NK-92 (cell line): Measurements from ENCODE around the gene PSEN2.
"Not testable (repeated sequence)": the region's sequence is repeated elsewhere in the genome, so short reads cannot be mapped to it uniquely, and the experiment has no call there.

Experiments
- DNase-seq: peaks from one replicate; lab custom pipeline; 2025; ENCODE audit not compliant: unreplicated experiment; lab: John Stamatoyannopoulos, UW

Gene PSEN2

GRCh38 chr1:226912587-226913176, 42.3 kb downstream of the PSEN2 start:
- DNase-seq, result no peak

- DNase-seq, result no peak
These were observed 45.2 kb downstream of the PSEN2 start for GRCh38 chr1:226915672-226915995.

- no peak for DNase-seq
These were observed 46.1 kb downstream of the PSEN2 start for GRCh38 chr1:226916497-226916896.

GRCh38 chr1:226919587-226919986, 49.2 kb downstream of the PSEN2 start:
- no peak for DNase-seq

- DNase-seq, result no peak
These were observed 49.6 kb downstream of the PSEN2 start for GRCh38 chr1:226919995-226920394.

- DNase-seq, result no peak
These were observed 50.1 kb downstream of the PSEN2 start for GRCh38 chr1:226920446-226920894.

- DNase-seq, result no peak
These were observed 51.1 kb downstream of the PSEN2 start for GRCh38 chr1:226921504-226921903.

GRCh38 chr1:226929260-226930111, 59.1 kb downstream of the PSEN2 start:
- DNase-seq, result not testable (repeated sequence)

GRCh38 chr1:226934483-226935237, 64.2 kb downstream of the PSEN2 start:
- DNase-seq, result no peak

- no peak for DNase-seq
These were observed 67.7 kb downstream of the PSEN2 start for GRCh38 chr1:226937940-226938725.

GRCh38 chr1:226938903-226939437, 68.6 kb downstream of the PSEN2 start:
- no peak for DNase-seq

- no peak for DNase-seq
These were observed 69.1 kb downstream of the PSEN2 start for GRCh38 chr1:226939438-226940028.

GRCh38 chr1:226940029-226940805, 69.8 kb downstream of the PSEN2 start, which contains the start of gene COQ8A:
Gene COQ8A (plus strand): TSS chr1:226940294. CDS start chr1:226961386, 21,092 bp downstream.
- peak; percentile 93 for DNase-seq

GRCh38 chr1:226940806-226941067, 70.3 kb downstream of the PSEN2 start:
- no peak for DNase-seq

GRCh38 chr1:226942392-226942791, 72.0 kb downstream of the PSEN2 start:
- DNase-seq, result no peak

- no peak for DNase-seq
These were observed 72.7 kb downstream of the PSEN2 start for GRCh38 chr1:226943156-226943555.

GRCh38 chr1:226943927-226944326, 73.5 kb downstream of the PSEN2 start:
- DNase-seq, result no peak

- no peak for DNase-seq
These were observed 74.9 kb downstream of the PSEN2 start for GRCh38 chr1:226945106-226945857.
